Stimulated activated CD8-positive, alpha-beta memory T cell treated with anti-CD3 and anti-CD28 coated beads, Interleukin-15, amount 100 ng/mL, for 24 hours (primary cell): ENCODE data around the gene ZC3H4.

ENCODE experiments used
- DNase-seq: peaks from one replicate; pipeline ENCODE4 v3.0.0-alpha.2; 2020; ENCODE audit warnings: low read depth

ZC3H4 gene

GRCh38 chr19:47047763-47048405, 65.7 kb downstream of the ZC3H4 start:
- peak; percentile 26 for DNase-seq

GRCh38 chr19:47047272-47047762, 66.3 kb downstream of the ZC3H4 start:
- DNase-seq, result no peak

GRCh38 chr19:47045867-47046470, 67.6 kb downstream of the ZC3H4 start:
- DNase-seq, result no peak

- DNase-seq, result no peak
These were observed 68.4 kb downstream of the ZC3H4 start for GRCh38 chr19:47044946-47045866.

- no peak for DNase-seq
These were observed 72.7 kb downstream of the ZC3H4 start for GRCh38 chr19:47040869-47041268.

GRCh38 chr19:47039239-47039874, 74.2 kb downstream of the ZC3H4 start:
- DNase-seq, result no peak

GRCh38 chr19:47037766-47038165, 75.8 kb downstream of the ZC3H4 start:
- no peak for DNase-seq

- DNase-seq, result no peak
These were observed 77.4 kb downstream of the ZC3H4 start for GRCh38 chr19:47036097-47036651.

- peak; percentile 98 for DNase-seq
These were observed 78.2 kb downstream of the ZC3H4 start for GRCh38 chr19:47035127-47036096.

GRCh38 chr19:47032171-47032811, 81.3 kb downstream of the ZC3H4 start:
- peak; percentile 29 for DNase-seq

GRCh38 chr19:47028195-47028601, 85.4 kb downstream of the ZC3H4 start:
- no peak for DNase-seq

GRCh38 chr19:47027586-47028088, 85.9 kb downstream of the ZC3H4 start:
- DNase-seq, result no peak

GRCh38 chr19:47026889-47027288, 86.7 kb downstream of the ZC3H4 start:
- DNase-seq, result no peak

- DNase-seq, result no peak
These were observed 87.4 kb downstream of the ZC3H4 start for GRCh38 chr19:47026156-47026555.

- DNase-seq, result no peak
These were observed 89.1 kb downstream of the ZC3H4 start for GRCh38 chr19:47024502-47024901.

GRCh38 chr19:47023448-47023794, 90.2 kb downstream of the ZC3H4 start:
- no peak for DNase-seq

- no peak for DNase-seq
These were observed 90.8 kb downstream of the ZC3H4 start for GRCh38 chr19:47022541-47023447.

- DNase-seq, result no peak
These were observed 91.4 kb downstream of the ZC3H4 start for GRCh38 chr19:47022140-47022536.

GRCh38 chr19:47021536-47022139, 91.9 kb downstream of the ZC3H4 start:
- DNase-seq, result no peak
